ENCODE data around the gene GASK1B.

Gene GASK1B

GRCh38 chr4:158146736-158147135 lies 26.1 kb downstream of the GASK1B start:
- DNase-seq (ENCODE audit: low read depth) = no peak

GRCh38 chr4:158139086-158139485 lies 33.7 kb downstream of the GASK1B start:
- no peak for DNase-seq (ENCODE audit: low read depth)

- no peak for DNase-seq (ENCODE audit: low read depth)
Measured at GRCh38 chr4:158134222-158134621, 38.6 kb downstream of the GASK1B start.

DNA sequence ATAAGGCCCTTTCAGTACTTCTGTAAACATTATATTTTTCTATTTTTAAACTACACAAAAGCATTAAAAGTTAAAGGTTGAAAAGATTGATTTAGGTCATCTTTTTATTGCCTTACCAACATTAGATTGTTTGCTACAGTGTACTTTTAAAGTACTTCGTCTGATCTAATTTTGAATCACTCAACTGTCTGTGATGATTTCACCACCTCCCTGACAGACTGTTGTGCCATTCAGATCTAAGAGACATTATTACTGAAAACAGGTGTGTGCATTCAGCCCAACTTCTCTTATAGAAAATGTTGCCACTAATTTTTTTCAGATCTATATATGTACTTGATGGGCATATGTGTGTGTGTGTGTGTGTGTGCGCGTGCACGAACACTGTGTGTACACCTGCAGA lies 39.3 kb downstream of the GASK1B start:
- no peak for DNase-seq (ENCODE audit: low read depth)

DNA sequence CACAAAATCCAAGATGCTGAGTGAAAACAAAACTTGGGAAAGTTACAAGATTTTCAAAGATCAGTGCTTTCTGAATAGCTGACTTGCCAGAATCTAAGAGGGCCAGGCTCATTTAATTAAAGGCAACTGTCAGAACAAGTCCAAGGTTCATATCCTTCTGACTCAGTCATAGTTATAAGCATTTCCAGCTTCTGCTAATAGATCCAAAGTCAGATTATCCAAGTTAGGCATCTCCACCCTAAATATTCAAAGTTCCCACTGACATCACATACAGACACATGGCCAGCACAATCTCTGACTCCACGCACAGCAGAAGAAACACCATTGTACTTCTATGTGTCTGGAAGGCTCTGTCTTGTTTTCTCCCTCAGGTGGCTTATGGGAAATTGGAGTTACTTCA lies 41.8 kb downstream of the GASK1B start:
- no peak for DNase-seq (ENCODE audit: low read depth)

GRCh38 chr4:158130204-158130603 lies 42.6 kb downstream of the GASK1B start:
- DNase-seq (ENCODE audit: low read depth) = no peak

DNA sequence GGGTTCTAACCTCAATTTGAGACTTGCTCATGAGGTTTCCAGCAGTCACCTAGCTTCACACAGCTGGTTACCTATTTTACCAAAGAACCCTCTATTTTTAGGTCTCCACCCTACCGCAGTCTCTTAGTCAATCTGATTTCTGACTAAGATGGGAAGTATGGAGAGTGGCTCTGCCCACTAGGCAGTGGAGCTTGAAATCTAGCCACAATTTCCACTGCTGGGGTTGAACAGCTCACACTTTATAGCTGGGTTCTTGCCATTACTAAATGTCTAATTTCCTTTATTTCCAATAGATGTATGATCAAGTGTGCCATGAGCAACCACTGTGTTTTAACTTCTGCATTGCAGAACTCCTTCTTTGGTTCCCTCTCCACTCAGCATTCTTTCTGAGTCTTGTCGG lies 43.1 kb downstream of the GASK1B start:
- DNase-seq (ENCODE audit: low read depth) = no peak

- no peak for DNase-seq (ENCODE audit: low read depth)
Measured at GRCh38 chr4:158128540-158128939, 44.3 kb downstream of the GASK1B start.

DNA sequence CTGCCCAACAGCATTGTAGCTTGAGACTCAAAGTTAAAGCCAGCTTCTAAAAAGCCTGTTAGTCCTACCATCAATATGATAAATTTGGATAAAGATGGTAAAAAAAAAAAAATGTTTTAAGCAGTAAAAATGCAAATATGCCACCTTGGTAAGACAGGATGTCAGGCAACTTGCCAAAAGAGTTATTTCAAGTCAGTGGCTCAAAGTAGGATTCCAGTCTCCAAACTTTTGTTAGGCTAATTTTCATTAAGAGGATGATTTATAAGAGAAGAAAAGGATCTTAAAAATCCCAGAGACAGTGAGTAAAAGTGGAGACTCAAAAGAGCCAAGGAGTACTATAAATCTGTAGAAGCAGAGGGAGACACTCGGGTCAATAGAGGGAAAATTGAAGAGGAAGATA lies 47.5 kb downstream of the GASK1B start:
- no peak for DNase-seq (ENCODE audit: low read depth)
